SK-N-SH (cell line): ENCODE measurements around the gene HS3ST4.

Experiments used
- EP300 ChIP-seq, 2 experiments: IDR thresholded peaks; 2 replicates each; pipeline versions ENCODE4 v1.4.0 to v1.6.1; 2012; ENCODE audit warnings: borderline replicate concordance in 1 of 2, low read depth in 1 of 2, low read length in 1 of 2
- JUND ChIP-seq: IDR thresholded peaks from 2 replicates; pipeline ENCODE4 v1.4.0; 2012
- MAX ChIP-seq: IDR thresholded peaks from 2 replicates; pipeline ENCODE4 v1.4.0; 2012; ENCODE audit warnings: low read depth
- MEF2A ChIP-seq: IDR thresholded peaks from 2 replicates; pipeline ENCODE4 v1.4.0; 2012; ENCODE audit warnings: low read depth, borderline replicate concordance
- NRF1 ChIP-seq: IDR thresholded peaks from 2 replicates; pipeline ENCODE4 v1.6.1; 2012; ENCODE audit warnings: low read depth, mild to moderate bottlenecking, low read length
- RAD21 ChIP-seq: IDR thresholded peaks from 2 replicates; pipeline ENCODE4 v1.6.1; 2012; ENCODE audit warnings: mild to moderate bottlenecking, low read length
- TF ChIP-seq, protein P1 (sequence below): fragments of 200-600 bp; sonication (generic); IDR thresholded peaks from 2 replicates; pipeline ENCODE4 v1.6.1; 2017; ENCODE audit warnings: antibody characterized with exemption, mild to moderate bottlenecking, moderate library complexity

GRCh38 chr16:25855063-25855462 is 163.3 kb downstream of the HS3ST4 start:
- TF ChIP-seq, protein P1, sequence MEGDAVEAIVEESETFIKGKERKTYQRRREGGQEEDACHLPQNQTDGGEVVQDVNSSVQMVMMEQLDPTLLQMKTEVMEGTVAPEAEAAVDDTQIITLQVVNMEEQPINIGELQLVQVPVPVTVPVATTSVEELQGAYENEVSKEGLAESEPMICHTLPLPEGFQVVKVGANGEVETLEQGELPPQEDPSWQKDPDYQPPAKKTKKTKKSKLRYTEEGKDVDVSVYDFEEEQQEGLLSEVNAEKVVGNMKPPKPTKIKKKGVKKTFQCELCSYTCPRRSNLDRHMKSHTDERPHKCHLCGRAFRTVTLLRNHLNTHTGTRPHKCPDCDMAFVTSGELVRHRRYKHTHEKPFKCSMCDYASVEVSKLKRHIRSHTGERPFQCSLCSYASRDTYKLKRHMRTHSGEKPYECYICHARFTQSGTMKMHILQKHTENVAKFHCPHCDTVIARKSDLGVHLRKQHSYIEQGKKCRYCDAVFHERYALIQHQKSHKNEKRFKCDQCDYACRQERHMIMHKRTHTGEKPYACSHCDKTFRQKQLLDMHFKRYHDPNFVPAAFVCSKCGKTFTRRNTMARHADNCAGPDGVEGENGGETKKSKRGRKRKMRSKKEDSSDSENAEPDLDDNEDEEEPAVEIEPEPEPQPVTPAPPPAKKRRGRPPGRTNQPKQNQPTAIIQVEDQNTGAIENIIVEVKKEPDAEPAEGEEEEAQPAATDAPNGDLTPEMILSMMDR = no peak
- TF ChIP-seq MAX (no peak), RAD21 (no peak), NRF1 (no peak), EP300 (IDR thresholded peaks at IDR 0.05; ENCODE audit: borderline replicate concordance in 1 of 2, low read depth in 1 of 2, low read length in 1 of 2) (no peak), MEF2A (no peak), JUND (no peak)
